H1 (cell line): ENCODE results near the gene NLRC5. TPM values are rescaled to one million over a fixed set of nuclear protein-coding genes. Genes with fewer than 3 reads are reported as not detected.

Source experiments
- CHD1 ChIP-seq: IDR thresholded peaks from 2 replicates; pipeline ENCODE4 v1.6.1; 2012; ENCODE audit warnings: low read depth, low read length, improper control_type of control experiment
- CTBP2 ChIP-seq: IDR thresholded peaks from 2 replicates; pipeline ENCODE4 v1.7.0; 2011; ENCODE audit warnings: borderline replicate concordance, mild to moderate bottlenecking, moderate library complexity, mixed read lengths, low read length; ENCODE audit not compliant: insufficient read depth, insufficient read length
- GABPA ChIP-seq: IDR thresholded peaks from 2 replicates; pipeline ENCODE4 v1.6.1; 2011; ENCODE audit warnings: mild to moderate bottlenecking, low read length, moderate library complexity, borderline replicate concordance; ENCODE audit not compliant: insufficient read depth
- TCF12 ChIP-seq: IDR thresholded peaks from 2 replicates; pipeline ENCODE4 v1.6.1; 2011; ENCODE audit warnings: low read depth, mild to moderate bottlenecking, low read length
- polyA plus RNA-seq, 7 experiments: library from polyadenylated mRNA; depleted of rRNA in 3 of 7; stranded (reverse) in 5 of 7; unstranded in 2 of 7; fragments of >200 nt in 5 of 7; fragments of 200-250 nt in 2 of 7; gene quantifications; 1 replicate in 5 of 7; 2 replicates in 1 of 7; 4 replicates in 1 of 7; pipeline versions ENCODE4 v1.2.1 to v1.2.3, GENCODE V29; 2011 to 2013; ENCODE audit warnings: missing spikeins in 2 of 7, mixed read lengths in 2 of 7
- total RNA-seq: library from RNA; stranded (reverse); fragmentation: NEBNext Ultra II Directional; extraction: Animal tissue kit (Norgen Biotek cat#: 25700); gene quantifications from 2 replicates; pipeline ENCODE4 v1.2.1, GENCODE V29; 2021
- TF ChIP-seq, protein P1 (sequence below): IDR thresholded peaks from 2 replicates; pipeline ENCODE4 v1.6.1; 2012; ENCODE audit warnings: low read length, inconsistent platforms

NLRC5 gene
- total and polyA plus RNA-seq, 2 of the 8 experiments (the other 6 are each of a cell fraction or from before 2014, with no cell fraction given): 2.2 to 3.2 TPM

DNA sequence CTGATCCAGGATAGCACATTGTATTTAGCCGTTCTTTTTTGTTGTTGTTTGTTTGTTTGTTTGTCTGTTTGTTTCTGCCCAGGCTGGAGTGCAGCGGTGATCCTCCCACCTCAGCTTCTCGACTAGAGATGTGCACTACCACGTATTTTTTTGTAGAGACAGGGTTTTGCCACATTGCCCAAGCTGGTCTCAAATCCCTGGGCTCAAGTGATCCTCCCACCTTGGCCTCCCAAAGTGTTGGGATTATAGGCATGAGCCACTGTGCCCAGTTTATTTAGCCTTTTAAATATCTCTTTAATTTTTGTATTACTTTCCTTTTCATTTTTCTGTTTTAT is 9.2 kb upstream of the NLRC5 start (continued):
- TF ChIP-seq, protein P1, sequence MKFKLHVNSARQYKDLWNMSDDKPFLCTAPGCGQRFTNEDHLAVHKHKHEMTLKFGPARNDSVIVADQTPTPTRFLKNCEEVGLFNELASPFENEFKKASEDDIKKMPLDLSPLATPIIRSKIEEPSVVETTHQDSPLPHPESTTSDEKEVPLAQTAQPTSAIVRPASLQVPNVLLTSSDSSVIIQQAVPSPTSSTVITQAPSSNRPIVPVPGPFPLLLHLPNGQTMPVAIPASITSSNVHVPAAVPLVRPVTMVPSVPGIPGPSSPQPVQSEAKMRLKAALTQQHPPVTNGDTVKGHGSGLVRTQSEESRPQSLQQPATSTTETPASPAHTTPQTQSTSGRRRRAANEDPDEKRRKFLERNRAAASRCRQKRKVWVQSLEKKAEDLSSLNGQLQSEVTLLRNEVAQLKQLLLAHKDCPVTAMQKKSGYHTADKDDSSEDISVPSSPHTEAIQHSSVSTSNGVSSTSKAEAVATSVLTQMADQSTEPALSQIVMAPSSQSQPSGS: no peak
- TF ChIP-seq TCF12: no peak
- TF ChIP-seq GABPA: no peak
- TF ChIP-seq CTBP2: no peak
- no peak for TF ChIP-seq CHD1
